NCI-H510A (cell line): Measurements from ENCODE around the gene ZCCHC8.
A peak's percentile ranks its signal among the peaks of the same experiment; 100 is the strongest.
"Not testable (repeated sequence)": the region's sequence is repeated elsewhere in the genome, so short reads cannot be mapped to it uniquely, and the experiment has no call there.

Experiments
- DNase-seq: peaks from one replicate; lab custom pipeline; 2025; lab: John Stamatoyannopoulos, UW

ZCCHC8 gene

DNA sequence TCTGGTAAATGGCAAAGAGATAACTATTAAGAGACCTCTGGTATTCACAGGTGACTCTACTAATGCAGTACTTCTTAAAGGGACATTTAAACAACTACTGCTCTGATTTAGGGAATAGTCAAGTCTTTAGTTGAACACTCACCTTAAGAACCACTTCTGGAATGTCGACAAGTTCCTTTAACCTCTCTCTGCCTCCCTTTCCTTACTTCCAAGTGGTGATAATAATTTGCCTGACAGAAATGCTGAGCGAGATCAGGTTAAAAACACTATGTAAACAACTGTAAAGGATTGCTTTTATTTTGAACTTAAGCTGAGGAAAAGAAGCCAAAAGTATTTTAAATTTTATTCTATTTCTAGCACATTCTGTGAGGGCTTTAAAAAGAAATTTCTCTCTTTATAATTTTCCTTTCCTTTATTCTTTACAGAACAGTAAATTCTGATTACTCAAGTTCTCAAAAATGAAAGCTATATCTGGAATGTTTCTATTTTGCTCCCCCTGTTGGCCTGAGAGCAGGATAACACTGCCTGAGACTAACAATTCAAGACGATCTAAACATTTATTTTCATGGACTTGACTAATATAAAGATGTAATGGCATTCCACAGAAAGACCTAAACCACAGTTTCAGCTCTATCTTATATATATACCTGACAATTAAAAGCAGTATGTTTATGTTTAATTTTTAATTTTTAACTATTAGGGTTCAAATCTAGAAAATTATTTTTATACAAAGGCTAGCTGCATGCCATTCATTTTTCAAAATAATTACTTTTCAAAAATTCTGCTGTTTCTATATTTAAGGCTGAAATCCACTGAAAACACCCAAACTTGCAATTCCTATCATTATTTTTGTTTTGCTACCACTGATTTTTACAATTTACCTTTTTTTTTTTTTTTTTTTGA lies 29.2 kb downstream of the ZCCHC8 start:
- peak; percentile 7 for DNase-seq

DNA sequence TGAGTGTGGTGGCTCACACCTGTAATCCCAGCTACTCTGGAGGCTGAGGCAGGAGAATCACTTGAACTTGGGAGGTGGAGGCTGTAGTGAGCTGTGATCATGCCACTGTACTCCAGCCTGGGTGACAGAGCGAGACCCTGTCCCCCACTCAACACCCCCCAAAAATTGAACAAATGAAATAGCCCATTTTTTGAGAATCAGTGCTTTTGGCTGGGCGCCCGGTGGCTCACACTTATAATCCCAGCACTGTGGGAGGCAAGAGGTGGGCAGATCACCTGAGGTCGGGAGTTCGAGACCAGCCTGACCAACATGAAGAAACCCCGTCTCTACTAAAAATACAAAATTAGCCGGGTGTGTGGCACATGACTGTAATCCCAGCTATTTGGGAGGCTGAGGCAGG lies 30.2 kb downstream of the ZCCHC8 start:
- DNase-seq: not testable (repeated sequence)

GRCh38 chr12:122469856-122470255 lies 30.9 kb downstream of the ZCCHC8 start:
- not testable (repeated sequence) for DNase-seq

DNA sequence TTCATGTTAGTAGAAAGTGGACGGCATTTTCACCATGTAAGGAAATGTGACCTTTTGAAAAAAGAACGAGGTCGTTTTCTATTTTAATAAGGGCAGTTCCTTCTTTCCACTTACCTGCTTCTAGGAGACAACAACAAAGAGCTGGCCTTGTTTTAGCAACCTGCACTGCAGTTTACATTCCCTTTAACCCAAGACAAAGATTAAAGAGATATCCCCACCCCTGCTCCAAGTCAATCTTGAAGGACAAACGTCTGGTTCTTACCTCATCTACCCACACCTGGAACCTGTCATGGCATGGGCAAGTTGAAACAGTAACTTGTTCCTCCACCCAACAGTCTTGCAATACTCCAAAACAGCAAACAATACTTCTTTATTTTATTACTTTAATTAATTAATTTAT lies 32.7 kb downstream of the ZCCHC8 start:
- DNase-seq: no peak

- DNase-seq: not testable (repeated sequence)
These were observed 36.3 kb downstream of the ZCCHC8 start for GRCh38 chr12:122464317-122465042.

DNA sequence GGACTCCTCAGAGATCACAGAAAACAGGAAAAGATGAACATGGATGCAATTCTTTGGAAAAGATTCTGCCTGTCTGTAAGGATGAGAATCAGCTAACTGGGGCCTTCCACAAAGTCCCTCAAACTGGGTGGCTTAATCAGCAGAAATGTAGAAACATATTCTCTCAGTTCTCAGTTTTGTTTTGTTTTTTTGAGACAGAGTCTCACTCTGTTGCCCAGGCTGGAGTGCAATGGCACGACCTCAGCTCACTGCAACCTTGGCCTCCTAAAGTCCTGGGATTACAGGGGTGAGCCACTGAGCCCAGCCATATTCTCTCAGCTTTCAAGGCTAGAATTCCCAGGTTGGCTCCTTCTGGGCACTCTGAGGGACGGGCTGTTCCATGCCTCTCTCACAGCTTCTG lies 40.1 kb downstream of the ZCCHC8 start:
- no peak for DNase-seq

- DNase-seq: no peak
These were observed 40.7 kb downstream of the ZCCHC8 start for GRCh38 chr12:122460061-122460460.

- no peak for DNase-seq
These were observed 41.5 kb downstream of the ZCCHC8 start for GRCh38 chr12:122459211-122459610.

- DNase-seq: no peak
These were observed 42.4 kb downstream of the ZCCHC8 start for GRCh38 chr12:122458105-122459035.

DNA sequence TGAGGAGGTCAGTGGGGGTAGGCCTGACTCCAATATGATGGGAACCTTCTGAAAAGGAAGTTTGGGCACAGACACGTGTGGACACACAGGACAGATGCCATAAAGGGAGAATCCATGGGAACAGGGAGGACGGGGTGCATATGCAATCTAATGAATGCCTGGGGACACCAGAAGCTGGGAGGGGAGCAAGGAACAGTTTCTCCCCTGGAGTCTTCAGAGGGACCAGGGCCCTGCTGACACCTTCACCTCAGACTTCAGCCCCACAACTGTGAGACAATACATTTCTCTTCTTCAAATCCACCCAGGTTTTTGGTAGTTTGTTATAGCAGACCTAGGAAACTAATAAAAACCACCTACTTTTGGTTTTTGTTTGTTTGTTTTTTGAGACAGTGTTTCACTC lies 43.1 kb downstream of the ZCCHC8 start:
- DNase-seq: no peak

GRCh38 chr12:122454739-122455138 lies 46.0 kb downstream of the ZCCHC8 start:
- no peak for DNase-seq

GRCh38 chr12:122454250-122454721 lies 46.4 kb downstream of the ZCCHC8 start:
- no peak for DNase-seq

DNA sequence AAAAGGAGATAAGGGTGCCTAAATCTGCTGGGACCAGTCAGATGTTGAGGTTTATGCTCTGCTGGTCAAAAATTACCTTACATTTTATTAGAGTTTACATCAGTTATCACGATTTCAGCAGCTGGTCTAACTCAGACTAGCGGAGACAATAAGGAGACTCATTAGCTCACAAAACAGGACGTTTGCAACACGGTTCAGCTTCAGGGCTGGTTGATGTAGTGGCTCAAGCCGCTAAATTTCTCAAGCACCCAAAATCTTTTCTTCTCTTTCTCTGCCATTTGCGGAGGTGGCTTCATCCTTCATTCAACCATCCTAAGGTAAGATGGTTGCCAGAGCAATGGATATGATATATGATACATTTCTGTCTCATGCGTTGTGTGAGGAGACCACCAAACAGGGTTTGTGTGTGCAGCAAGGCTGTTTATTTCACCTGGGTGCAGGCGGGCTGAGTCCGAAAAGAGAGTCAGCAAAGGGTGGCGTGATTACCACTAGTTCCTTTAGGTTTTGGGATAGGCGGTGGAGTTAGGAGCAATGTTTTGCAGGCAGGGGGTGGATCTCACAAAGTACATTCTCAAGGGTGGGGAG lies 47.9 kb downstream of the ZCCHC8 start:
- DNase-seq: no peak

DNA sequence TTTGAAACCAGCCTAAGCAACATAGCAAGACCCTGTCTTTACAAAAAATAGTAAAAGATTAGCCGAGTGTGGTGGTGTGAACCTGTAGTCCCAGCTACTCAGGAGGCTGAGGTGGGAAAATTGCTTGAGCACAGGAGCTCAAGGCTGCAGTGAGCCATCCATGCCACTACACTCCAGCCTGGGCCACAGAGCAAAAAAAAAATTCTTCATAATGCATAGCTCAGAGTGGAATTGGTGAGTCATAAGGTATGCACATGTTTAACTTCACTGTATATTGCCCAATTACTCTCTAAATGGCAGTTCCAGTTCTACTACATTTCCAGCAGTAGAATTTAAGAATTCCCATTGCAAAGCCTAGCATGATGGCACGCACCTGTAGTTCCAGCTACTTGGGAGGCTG lies 51.4 kb downstream of the ZCCHC8 start:
- DNase-seq: no peak

GRCh38 chr12:122447825-122448224 lies 52.9 kb downstream of the ZCCHC8 start:
- DNase-seq: not testable (repeated sequence)

DNA sequence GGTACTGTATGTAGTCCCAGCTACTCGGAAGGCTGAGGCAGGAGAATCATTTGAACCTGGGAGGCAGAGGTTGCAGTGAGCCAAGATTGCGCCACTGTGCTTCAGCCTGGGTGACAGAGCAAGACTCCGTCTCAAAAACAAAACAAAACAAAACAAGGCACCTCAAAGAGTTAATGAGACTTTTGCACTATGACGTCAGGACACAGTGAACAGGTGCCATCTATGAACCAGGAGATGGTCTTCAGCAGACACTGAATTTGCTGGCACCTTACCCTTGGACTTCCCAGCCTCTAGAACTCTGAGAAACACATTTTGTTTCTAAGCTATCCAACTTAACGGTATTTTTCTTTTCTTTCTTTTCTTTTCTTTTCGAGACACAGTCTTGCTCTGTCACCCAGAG lies 54.3 kb downstream of the ZCCHC8 start:
- not testable (repeated sequence) for DNase-seq

- not testable (repeated sequence) for DNase-seq
These were observed 56.7 kb downstream of the ZCCHC8 start for GRCh38 chr12:122444071-122444470.

- DNase-seq: not testable (repeated sequence)
These were observed 61.9 kb downstream of the ZCCHC8 start for GRCh38 chr12:122438822-122439221.

DNA sequence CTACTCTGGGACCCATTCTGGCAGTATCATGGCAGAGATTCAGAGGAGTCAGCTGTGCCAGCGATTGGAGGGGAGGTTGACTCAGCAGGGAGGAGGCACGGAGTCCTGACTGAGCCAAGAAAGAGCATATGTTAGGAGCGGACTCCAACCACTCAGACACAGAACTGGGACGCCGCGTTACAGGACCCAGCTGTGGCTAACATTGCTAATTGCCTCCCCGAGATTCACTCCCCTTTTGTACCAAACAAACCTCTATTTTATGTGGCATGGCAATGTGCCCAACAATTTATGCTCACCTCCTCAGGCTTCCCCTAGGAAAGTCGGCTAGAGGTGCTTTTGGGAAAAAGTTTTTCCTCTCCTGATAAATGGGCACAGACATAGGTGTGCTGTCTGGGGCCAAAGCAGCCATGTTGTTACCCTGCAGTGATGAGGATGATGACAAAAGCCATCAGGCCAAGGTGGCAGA lies 63.0 kb downstream of the ZCCHC8 start:
- no peak for DNase-seq

GRCh38 chr12:122435186-122435585 lies 65.5 kb downstream of the ZCCHC8 start:
- no peak for DNase-seq

- not testable (repeated sequence) for DNase-seq
These were observed 71.7 kb downstream of the ZCCHC8 start for GRCh38 chr12:122429043-122429442.
